ENCODE data around the gene CHML.

CHML gene

GRCh38 chr1:241614572-241614971, 25.6 kb downstream of the CHML start:
- no peak for DNase-seq

GRCh38 chr1:241614144-241614543, 26.0 kb downstream of the CHML start:
- no peak for DNase-seq

GRCh38 chr1:241612533-241613477, 27.4 kb downstream of the CHML start:
- DNase-seq, result no peak

GRCh38 chr1:241611736-241612135, 28.4 kb downstream of the CHML start:
- DNase-seq, result no peak

GRCh38 chr1:241611063-241611462, 29.1 kb downstream of the CHML start:
- no peak for DNase-seq

GRCh38 chr1:241610056-241610815, 29.9 kb downstream of the CHML start:
- DNase-seq, result no peak

GRCh38 chr1:241608379-241609033, 31.7 kb downstream of the CHML start:
- no peak for DNase-seq

- no peak for DNase-seq
Measured at GRCh38 chr1:241607497-241607896, 32.7 kb downstream of the CHML start.

- no peak for DNase-seq
Measured at GRCh38 chr1:241606544-241606943, 33.6 kb downstream of the CHML start.

- DNase-seq, result no peak
Measured at GRCh38 chr1:241605146-241605805, 34.9 kb downstream of the CHML start.

GRCh38 chr1:241603731-241604245, 36.4 kb downstream of the CHML start:
- no peak for DNase-seq

- DNase-seq, result no peak
Measured at GRCh38 chr1:241600496-241600901, 39.7 kb downstream of the CHML start.

GRCh38 chr1:241598249-241598648, 41.9 kb downstream of the CHML start:
- DNase-seq, result no peak

GRCh38 chr1:241596633-241597032, 43.5 kb downstream of the CHML start:
- no peak for DNase-seq

GRCh38 chr1:241593186-241593585, 47.0 kb downstream of the CHML start:
- DNase-seq, result no peak

GRCh38 chr1:241592273-241592958, 47.8 kb downstream of the CHML start:
- no peak for DNase-seq

GRCh38 chr1:241591736-241592135, 48.4 kb downstream of the CHML start:
- no peak for DNase-seq

GRCh38 chr1:241591317-241591716, 48.9 kb downstream of the CHML start:
- no peak for DNase-seq

- DNase-seq, result no peak
Measured at GRCh38 chr1:241590719-241591118, 49.5 kb downstream of the CHML start.

All from GOT3 (cell line).